ENCODE measurements around the gene DIRAS1.
"Not testable (repeated sequence)": the region's sequence is repeated elsewhere in the genome, so short reads cannot be mapped to it uniquely, and the experiment has no call there.

Gene DIRAS1

DNA sequence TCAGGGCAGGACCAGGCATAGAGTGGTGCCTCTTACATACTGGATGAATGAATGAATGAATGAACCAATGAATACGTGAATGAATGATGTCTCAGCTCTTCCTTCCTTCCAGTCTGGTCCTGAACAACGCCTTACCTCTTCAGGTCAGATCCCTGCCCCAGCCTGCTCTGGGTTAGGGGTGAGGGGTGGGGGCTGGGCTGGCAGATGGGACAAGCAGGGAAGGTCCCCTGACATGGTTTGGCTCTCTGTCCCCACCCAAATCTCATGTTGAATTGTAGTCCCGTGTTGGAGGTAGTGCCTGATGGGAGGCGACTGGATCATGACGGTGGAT, 9.3 kb downstream of the DIRAS1 start:
- DNase-seq (ENCODE audit: low read depth in 2 of 2) = no peak

DNA sequence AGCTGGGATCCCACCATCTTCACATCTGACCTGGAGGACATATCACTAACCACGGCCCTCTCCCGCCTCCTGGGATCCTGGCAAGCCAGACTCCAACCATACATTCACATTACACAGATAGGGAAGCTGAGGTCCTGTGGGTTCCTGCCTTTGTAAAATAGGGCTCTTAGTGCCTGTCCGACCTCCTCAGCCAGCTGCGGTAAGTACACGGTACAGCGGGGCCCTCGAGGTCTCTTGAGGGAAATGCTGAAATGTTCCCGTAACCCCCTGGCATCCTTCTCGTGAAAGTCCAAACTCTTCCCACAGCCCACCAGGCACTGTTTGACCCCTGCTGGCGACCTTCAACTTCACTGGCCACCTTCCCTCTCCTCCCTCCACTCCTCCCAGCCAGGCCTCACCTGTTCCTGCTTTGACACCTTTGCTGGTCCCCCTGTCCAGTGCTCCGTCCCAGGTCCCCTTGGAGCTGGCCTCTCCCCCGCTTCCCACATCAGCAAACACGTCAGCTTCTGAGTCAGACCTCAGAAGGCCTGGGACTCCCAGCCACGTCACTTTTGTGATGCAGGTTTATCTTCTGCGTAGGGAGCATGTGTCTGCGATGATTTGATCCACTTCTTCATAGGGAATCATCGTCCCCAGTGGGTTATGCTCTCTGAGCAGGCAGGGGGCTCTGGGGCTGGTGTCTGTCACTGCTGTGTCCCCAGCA, 9.8 kb downstream of the DIRAS1 start:
- no peak for DNase-seq (ENCODE audit: low read depth in 2 of 2)

DNA sequence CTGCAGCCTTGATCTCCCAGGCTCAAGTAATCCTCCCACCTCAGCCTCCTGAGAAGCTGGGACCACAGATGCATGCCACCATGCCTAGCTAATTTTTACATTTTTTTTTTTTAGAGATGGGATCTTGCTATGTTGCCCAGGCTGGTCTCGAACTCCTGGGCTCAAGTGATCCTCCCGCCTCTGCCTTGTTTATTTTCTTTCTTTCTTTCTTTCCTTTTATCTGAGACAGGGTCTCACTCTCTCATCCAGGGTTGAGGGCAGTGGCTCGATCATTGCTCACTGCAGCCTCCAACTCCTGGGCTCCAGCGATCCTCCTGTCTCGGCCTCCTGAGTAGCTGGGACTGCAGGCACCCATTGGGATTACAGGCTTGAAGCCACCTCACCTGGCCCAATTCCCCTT, 14.9 kb downstream of the DIRAS1 start:
- no peak for DNase-seq (ENCODE audit: low read depth in 2 of 2)

DNA sequence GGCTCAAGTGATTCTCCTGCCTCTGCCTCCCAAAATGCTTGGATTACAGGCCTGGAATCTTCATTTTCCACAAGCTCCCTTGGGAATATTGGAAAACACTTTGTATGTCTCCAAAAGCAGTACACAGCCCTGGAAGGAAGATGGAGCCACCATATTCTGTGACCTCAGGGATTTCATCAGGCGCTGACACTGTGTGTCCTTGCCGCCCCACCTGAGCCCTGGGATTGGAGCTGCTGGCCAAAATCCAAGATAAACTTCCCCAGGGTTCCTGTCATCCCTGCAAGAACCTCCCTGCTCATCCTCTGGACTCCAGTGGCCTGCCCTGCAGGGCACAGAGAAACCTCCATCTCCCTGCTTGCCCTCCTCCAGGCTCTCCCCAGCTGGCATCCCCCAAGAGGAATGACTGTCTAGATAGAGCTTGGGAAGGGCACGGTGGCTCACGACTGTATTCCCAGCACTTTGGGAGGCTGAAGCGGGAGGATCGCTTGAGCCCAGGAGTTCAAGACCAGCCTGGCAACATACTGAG, 17.4 kb downstream of the DIRAS1 start:
- no peak for DNase-seq (ENCODE audit: low read depth in 2 of 2)

DNA sequence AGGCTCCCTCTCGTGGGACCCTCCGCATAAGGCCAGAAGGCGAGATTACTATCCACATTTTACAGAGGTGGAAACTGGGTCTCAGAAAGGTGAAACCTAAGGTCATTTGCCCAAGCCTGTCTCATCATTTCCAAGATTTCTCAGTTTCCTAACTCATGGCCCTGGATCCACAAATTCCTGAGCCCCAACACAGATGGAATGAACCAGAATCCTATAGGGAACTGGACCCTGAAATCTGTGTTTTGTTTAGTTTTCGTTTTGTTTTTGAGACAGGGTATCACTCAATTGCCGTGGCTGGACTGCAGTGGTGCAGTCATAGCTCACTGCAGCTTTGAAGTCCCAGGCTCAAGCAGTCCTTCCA, 18.1 kb downstream of the DIRAS1 start:
- no peak for DNase-seq (ENCODE audit: low read depth in 2 of 2)

DNA sequence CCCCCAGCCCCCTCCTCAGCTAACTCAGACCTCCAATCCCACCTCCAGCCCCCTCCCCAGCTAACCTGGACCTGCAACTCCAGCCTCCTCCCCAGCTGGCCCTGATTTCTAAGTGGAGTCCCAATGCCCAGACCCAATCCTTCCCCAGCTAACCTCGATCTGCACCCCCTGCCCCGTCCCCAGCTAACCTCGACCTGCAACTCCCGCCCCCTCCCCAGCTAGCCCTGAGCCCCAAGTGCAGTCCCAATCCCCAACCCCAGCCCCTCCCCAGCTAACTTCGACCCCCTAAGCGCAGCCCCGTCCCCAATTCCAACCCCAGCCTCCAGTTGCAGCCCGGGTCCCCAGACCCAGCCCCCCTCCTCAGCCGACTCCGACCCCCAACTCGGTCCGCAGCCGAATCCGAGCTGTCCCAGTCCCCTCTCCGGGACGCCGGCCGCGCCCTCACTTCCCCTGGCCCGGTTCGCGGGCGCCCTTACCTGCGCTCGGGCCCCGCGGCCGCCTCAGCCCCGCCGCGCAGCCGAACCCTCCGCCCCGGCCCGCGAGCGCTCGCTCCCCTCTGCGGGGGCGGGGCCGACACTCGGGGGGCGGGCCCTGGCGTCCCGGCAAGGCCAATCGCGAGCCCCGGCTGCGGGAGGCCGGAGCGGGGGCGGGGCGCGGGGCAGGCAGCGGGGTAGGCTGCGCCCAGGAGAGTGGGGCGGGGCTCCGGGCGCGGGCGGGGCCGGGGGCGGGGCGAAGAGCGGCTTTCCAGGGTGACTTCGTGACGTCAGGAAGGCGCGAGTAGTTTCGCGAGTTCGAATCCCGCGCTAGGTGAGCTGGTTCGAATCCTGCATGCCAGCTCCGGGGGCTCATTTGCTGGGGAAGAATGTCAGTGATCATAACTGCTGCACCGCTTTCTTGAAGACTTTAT, 18.7 kb downstream of the DIRAS1 start, which contains the start of gene GNG7:
TSS of gene GNG7 (minus strand) at position 525 of the 907 bp plus-strand sequence. CDS start 182,006 bp downstream, outside the sequence.
- DNase-seq (ENCODE audit: low read depth in 2 of 2) = peak; percentile 94

DNA sequence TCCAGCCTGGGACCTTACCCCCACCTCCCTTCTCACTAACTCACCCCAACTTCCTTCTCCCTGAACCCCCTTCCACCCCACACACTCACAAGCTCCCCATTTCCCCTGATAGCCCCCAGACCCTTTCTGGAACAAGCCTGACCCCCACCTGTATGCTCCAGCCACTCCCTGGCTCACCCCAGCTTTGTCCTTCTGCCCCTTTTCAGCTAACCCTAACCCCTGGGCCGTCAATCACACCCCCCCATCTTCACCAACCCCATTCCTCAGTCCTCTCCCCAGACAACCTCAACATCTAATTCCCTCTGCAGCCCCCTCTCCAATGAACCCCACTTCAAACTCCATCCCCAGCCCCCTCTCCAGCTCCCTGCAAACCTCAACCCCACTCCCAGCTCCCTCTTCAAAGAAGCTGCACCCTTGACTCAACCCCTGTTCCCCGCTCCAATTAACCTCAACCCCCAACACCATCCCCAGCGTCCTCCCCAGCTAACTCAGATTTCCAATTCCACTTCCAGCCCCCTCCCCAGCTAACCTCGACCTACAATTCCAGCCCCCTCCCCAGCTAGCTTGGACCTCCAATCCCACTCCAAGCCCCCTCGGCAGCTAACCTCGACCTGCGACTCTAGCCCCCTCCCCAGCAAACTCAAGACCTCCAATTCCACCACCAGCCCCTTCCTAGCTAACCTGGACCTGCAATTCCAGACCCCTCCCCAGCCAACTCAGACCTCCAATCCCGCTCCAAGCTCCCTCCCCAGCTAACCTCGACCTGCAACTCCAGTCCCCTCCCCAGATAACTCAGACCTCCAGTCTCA, 19.6 kb downstream of the DIRAS1 start:
- DNase-seq (ENCODE audit: low read depth in 2 of 2) = no peak

DNA sequence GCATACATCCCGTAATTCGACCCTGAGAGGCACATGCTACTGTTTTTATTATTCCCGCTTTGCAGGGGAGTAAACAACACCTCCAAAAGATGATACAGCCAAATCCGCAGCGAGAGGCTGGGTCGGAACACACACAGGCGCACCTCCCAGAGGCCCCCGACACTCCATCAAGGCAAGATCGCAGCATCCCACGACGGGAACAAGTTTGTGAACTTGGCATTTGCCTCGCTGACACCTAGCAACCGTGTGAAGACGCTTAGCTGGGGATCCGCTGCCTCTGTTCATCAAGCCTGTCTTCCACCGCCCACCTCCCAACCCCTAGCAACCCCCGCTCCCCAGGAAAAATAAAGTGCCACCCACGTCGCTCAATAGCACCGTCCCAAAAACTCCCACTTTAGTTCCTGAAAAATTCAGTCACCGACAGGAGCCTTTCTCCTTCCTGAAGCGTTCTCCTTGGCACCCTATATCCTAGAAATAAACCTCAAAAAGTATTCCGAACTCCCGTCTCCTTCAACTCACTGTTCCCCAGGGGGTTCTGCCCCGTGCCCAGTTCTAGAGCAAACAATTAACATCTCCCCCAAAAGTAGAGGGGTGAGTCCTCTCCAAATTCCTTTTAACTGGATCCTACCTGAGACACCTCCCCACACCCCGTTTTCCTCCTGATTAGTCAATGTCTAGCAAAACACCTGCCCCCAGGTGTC, 20.4 kb downstream of the DIRAS1 start:
- DNase-seq (ENCODE audit: low read depth in 2 of 2) = no peak

DNA sequence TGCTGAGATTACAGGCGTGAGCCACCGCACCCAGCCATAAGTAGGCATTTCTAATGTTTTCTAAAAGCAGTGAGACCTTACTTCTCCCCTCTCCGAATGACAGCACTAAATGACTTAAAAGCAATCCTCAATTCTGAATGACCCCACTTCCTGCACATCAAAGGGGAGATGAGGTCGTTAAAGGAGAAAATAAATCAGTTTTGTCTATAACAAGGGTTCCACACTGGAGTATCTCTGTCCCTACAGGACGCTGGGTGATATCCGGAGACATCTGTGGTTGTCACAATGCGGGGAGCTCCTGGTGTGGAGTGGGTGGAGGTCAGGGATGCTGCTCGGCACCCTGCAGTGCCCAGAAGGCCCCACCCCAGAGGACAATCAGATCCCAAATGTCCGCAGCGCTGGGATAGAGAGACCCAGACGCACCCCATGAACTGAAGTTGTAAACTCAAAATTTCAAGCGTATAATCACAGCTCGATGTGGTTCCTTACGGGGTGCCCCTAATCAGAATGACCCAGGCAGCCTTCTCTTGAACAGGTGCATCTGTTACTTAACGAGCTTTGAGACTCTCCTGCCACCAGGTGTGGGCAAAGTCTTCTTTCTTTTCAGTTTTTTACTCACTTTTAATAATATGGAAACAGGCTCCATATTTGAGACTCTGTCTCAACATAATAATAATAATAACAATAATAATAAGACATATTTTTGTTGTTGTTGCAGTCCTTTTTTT, 21.6 kb downstream of the DIRAS1 start:
- DNase-seq (ENCODE audit: low read depth in 2 of 2) = no peak

DNA sequence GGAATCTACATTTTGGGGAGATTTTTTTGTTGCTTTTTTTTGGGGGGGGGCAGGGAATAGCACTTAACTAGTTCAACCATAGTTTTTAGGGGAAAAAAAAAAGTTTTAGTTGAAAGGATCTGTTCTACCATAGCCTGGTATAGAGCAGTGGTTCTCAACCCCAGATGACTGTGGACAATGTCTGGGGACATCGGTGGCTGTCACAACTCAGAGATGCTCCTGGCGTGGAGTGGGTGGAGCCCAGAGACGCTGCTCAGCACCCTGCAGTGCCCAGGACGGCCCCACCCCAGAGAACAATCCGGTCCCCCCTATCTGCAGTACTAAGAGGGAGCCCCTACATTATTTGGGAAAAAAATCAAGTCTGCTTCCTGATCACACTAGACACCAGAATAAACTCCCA, 27.0 kb downstream of the DIRAS1 start:
- no peak for DNase-seq (ENCODE audit: low read depth in 2 of 2)

DNA sequence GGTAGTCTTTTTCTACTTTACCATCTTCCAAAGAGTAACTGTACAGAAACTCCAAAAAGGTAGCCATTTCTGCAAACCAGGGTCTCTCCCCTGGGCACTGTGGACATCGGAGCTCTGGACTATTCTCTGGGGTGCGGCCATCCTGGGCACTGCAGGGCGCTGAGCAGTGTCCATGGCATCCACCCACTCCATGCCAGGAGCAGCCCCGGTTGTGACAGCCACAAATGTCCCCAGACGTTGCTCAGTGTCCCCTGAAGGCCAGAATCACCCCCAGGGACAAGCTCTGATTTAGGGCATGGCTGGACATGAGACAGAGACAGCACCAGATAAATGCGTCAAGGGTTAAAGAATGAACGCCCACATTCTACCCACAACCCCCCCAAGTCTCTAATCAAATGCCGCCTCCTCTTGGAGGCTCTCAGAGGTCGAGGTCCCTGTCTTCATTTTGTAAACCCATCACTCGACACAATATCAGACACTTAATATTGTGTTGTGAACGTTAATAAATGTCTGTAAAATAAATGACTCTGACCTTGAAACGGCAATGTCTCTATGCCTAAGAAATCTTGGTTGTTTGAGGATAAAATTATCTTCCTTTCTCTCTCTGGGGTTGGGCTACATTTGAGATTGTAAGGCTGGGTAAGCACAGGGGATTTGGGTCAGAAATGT, 27.5 kb downstream of the DIRAS1 start:
- DNase-seq (ENCODE audit: low read depth in 2 of 2) = no peak

DNA sequence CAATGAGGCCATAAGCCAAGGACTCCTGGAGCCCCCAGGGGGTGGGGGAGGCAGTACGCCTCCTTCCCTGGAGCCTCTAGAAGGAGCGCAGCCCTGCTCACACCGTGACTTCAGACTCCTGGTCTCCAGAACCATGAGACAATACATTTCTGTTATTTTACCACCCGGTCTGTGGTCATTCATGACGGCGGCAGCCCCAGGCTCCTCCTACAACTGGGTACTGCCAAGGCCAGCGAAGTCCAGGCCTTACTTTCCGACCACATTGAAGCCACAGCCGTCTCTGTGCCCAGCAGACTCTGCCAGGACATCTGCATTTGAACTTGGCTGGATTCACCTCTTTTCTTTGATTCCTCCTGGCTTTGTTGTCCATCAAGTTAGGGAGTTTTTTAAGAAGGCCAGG, 29.2 kb downstream of the DIRAS1 start:
- DNase-seq (ENCODE audit: low read depth in 2 of 2) = no peak

DNA sequence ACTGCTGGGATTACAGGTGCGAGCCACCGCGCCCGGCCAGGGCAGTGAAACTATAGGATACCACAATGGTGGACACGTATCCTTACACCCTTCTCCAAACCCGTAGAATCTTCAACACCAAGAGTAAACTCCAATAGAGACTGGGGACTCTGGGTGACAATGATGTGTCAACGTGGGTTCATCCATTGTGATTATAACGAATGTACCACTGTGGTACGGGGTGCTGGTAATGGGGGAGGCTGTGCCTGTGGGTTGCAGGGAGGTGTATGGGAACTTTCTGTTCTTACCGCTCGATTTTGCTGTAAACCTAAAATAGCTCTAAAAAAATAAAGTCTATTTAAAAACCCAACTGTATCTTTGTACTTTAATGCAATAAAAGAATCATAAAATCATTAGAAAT, 30.3 kb downstream of the DIRAS1 start:
- no peak for DNase-seq (ENCODE audit: low read depth in 2 of 2)

DNA sequence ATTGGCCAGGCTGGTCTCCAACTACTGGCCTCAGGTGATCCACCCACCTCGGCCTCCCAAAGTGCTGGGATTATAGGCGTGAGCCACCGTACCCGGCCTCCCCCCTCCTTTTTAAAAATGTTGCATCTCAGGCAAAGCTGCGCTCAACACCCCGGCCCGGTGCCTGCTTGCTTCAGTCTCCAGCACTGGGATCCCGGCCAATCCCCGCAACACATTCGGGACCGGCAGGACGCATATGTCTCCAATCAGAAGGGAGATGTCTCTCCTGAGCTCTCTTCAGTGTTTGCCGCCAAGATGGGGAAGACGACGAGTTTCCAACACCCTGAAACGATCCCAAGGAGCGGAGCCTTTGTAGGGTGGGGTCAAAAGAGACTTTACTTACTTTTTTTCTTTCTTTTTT, 34.8 kb downstream of the DIRAS1 start:
- DNase-seq (ENCODE audit: low read depth in 2 of 2) = no peak

DNA sequence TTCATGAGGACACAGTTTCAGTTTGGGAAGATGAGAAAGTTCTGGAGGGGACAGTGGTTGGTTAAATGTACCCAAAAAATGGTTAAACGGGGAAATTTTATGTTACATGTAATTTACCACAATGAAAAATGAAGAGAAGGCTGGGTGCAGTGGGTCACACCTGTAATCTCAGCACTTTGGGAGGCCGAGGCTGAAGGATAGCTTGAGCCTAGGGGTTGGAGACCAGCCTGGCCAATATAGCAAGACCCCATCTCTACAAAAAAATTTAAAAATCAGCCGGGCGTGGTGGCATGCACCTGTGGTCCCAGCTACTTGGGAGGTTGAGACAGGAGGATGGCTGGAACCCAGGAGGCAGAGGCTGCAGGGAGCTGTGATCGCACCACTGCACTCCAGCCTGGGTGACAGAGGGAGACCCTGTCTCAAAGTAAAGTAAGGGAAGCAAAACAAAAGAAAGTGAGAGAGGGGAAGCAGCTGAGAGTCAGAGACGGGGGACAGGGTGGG, 35.9 kb downstream of the DIRAS1 start:
- DNase-seq (ENCODE audit: low read depth in 2 of 2) = no peak

DNA sequence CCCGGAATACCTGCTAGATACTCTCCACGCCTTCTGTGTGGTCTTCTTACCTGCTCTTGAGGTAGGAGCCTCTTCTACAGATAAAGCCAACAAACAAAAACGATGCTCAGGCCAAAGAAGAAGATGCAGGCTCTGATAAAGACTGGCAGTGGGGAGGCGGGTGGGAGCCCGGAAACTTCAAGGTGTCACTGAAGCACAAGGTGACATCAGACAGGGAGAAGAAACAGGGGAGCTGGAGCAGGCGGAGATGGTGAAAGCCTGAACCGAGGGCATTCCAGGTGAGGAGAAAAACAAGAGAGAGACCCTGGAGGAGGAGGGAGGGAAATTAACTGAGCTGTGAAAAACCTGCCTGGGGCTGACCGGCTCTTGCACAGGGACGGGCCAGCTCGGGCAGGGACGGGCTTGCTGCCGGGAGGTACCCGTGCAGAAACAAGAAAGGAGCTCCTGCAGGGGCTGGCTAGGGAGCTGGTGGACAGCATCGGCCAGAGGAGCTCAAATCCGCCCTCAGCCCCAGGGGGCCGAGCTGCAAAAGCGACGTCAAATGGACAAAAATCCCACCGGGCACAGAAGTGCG, 37.7 kb downstream of the DIRAS1 start:
- DNase-seq (ENCODE audit: low read depth in 2 of 2) = no peak

DNA sequence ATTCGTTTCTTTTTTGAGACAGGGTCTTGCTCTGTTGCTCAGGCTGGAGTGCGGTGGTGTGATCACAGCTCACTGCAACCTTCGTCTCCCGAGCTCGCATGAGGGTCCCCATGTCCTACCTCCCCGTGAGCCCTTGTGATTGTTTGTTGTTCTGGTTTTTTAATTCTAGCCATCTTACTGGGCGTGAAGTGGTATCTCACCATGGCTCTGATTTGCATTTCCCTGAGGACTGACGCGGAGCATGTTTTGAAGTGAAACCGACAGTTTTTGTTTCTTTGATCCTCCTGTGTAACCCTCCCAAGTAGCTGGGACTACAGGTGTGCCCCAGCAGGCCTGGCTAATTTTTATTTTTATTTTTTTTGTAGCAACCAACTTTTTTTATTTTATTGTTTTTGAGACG, 40.4 kb downstream of the DIRAS1 start:
- DNase-seq (ENCODE audit: low read depth in 2 of 2) = no peak

DNA sequence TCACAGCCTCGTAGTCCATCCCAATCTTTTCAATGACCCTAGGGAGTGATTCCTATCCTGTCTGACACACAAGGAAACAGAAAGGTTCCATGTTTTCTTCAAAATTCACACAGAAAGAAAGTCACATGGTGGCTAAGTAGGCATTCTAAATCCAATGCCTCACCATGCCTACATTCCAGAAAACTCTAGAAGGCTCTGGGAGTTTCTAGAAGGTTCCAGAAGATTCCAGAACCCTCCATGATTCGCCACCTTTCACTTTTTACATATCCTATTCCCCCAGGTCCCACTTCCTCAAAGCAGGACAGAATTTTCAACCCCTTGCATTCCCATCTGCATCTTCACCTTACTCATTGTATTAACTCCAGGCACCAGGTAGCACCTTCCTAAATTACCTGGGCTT, 41.7 kb downstream of the DIRAS1 start:
- DNase-seq (ENCODE audit: low read depth in 2 of 2) = no peak

DNA sequence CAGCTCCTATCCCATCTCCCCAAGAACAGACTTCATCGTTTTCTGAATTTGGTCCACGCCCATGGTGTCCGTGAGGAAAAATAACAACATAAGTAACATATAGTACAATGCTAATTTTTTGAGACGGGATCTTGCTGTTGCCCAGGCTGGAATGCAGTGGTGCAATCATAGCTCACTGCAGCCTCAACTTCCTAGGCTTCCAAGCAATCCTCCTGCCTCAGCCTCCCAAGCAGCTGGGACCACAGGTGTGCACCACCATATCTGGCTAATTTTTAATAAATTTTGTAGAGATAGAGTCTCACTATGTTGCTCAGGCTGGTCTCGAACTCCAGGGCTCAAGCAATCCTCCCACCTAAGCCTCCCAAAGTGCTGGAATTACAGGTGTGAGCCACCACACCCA, 42.2 kb downstream of the DIRAS1 start:
- not testable (repeated sequence) for DNase-seq (ENCODE audit: low read depth in 2 of 2)
